Osteoblast (primary cell): ENCODE data around the gene COL24A1. TPM values are rescaled to one million over a fixed set of nuclear protein-coding genes. Genes with fewer than 3 reads are reported as not detected.
"Not testable (repeated sequence)": the region's sequence is repeated elsewhere in the genome, so short reads cannot be mapped to it uniquely, and the experiment has no call there.

ENCODE experiments used
- DNase-seq: peaks from one replicate; pipeline ENCODE4 v3.0.0; 2011; ENCODE audit warnings: low spot score, mixed read lengths; ENCODE audit not compliant: insufficient read length; ENCODE audit errors: missing footprints
- H2AFZ ChIP-seq: 2 replicates; pipeline ENCODE4 v1.6.0; 2011; ENCODE audit warnings: mild to moderate bottlenecking, low read length
- H3K27ac ChIP-seq: 2 replicates; pipeline ENCODE4 v1.5.1; 2011; ENCODE audit warnings: mild to moderate bottlenecking, low read depth, low read length, moderate library complexity
- H3K27me3 ChIP-seq: 2 replicates; pipeline ENCODE4 v1.6.0; 2012; ENCODE audit warnings: mild to moderate bottlenecking, control low read depth, inconsistent platforms, low read length, moderate library complexity; ENCODE audit not compliant: insufficient read depth
- H3K36me3 ChIP-seq: 2 replicates; pipeline ENCODE4 v1.5.1; 2011; ENCODE audit warnings: mild to moderate bottlenecking, low read length, control low read depth, moderate library complexity; ENCODE audit not compliant: insufficient read depth
- H3K4me1 ChIP-seq: 2 replicates; pipeline ENCODE4 v1.5.1; 2011; ENCODE audit warnings: mild to moderate bottlenecking, low read length, control low read depth, moderate library complexity; ENCODE audit not compliant: insufficient read depth
- H3K4me2 ChIP-seq: 2 replicates; pipeline ENCODE4 v1.6.0; 2011; ENCODE audit warnings: mild to moderate bottlenecking, low read length; ENCODE audit not compliant: insufficient read depth
- H3K4me3 ChIP-seq: fragments of 200-600 bp; sonication (generic); 3 replicates; pipeline ENCODE4 v1.5.1; 2012; ENCODE audit warnings: mild to moderate bottlenecking, low read length, inconsistent platforms; ENCODE audit not compliant: insufficient read depth
- H3K79me2 ChIP-seq: 2 replicates; pipeline ENCODE4 v1.6.0; 2012; ENCODE audit warnings: mild to moderate bottlenecking, low read length, control low read depth, inconsistent platforms; ENCODE audit not compliant: insufficient read depth
- H3K9me3 ChIP-seq: 2 replicates; pipeline ENCODE4 v1.5.1; 2011; ENCODE audit warnings: low read depth, low read length, control low read depth
- H4K20me1 ChIP-seq: 2 replicates; pipeline ENCODE4 v1.6.0; 2012; ENCODE audit warnings: mild to moderate bottlenecking, low read length, control low read depth; ENCODE audit not compliant: insufficient read depth
- CTCF ChIP-seq: IDR thresholded peaks from 2 replicates; pipeline ENCODE4 v1.5.1; 2011; ENCODE audit warnings: mild to moderate bottlenecking, low read depth, low read length, moderate library complexity; ENCODE audit errors: extremely low read depth
- total RNA-seq: library from RNA; depleted of rRNA; stranded (reverse); fragments of >200 nt; gene quantifications from 2 replicates; pipeline ENCODE4 v1.2.3, GENCODE V29; 2012

The COL24A1 gene
- total RNA-seq, 1 donor = 1.1 TPM

DNA sequence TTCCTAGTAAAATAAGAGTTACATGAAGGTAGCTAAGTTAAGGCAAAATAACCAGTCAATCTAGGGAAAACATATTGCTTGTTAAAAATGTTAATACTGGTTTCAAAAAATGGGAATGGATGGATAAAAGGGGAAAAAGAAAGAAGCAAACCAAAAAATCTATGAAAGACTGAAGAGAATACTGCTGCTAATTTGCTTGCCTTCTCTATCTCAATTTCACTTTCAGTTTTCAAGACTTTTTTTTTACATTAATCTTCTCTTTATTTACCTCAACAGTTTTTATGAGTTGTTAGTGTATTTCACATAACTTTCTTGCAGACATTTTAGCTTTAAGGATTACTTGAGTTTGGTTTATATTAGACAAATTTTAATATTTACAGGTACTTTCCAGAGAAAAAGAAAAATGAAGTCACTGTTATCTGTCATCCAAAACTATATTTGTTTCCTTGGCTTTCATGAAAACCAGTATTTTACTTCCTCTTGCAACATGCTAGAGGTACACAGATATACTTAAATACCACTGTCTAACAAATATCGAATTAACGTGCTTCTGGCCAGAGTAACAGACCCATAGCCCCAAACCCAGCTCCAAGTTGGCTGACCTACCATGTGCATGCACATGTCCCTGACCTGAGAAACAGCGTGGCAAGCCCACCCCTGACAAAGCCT is 70.7 kb downstream of the COL24A1 start:
- Histone ChIP-seq H2AFZ (no peak overlapping the region), H3K4me3 (no peak overlapping the region), H3K9me3 (no peaks in the 10 kb centered on the region), H3K36me3 (no peaks in the 10 kb centered on the region), H3K4me1 (no peaks in the 10 kb centered on the region), H4K20me1 (no peaks in the 10 kb centered on the region), H3K4me2 (no peak overlapping the region), H3K27ac (no peak overlapping the region), H3K27me3 (no peaks in the 10 kb centered on the region), H3K79me2 (no peaks in the 10 kb centered on the region)
- no peak for TF ChIP-seq CTCF
- no peak for DNase-seq

GRCh38 chr1:86084998-86085397 is 71.6 kb downstream of the COL24A1 start:
- Histone ChIP-seq H3K4me2 (no peak overlapping the region), H3K4me3 (no peak overlapping the region), H3K79me2 (no peaks in the 10 kb centered on the region), H3K36me3 (no peaks in the 10 kb centered on the region), H3K4me1 (no peaks in the 10 kb centered on the region), H3K27ac (no peak overlapping the region), H3K27me3 (no peaks in the 10 kb centered on the region), H4K20me1 (no peaks in the 10 kb centered on the region), H2AFZ (no peak overlapping the region), H3K9me3 (no peaks in the 10 kb centered on the region)
- DNase-seq = no peak
- no peak for TF ChIP-seq CTCF

DNA sequence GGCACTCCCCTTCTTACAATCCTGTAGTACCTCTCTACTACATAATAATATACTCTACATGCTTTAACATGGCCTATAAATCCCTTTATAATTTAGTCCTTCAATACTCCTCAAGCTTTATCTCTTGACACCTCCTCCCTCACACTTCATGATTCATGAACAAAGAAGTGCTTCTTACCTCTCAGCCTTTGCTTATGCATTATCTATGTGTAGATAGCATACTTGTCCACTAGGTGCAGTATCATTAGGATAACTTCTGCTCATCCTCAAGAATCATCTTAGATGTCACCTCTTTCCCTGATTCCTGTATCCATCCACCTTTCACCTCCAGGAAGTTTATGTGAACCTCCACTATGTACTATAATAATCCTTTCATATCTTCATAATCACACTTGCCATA is 74.4 kb downstream of the COL24A1 start:
- peak; percentile 24 for TF ChIP-seq CTCF
- no peaks in the 10 kb centered on the region for H3K9me3 ChIP-seq
- H3K79me2 ChIP-seq = no peaks in the 10 kb centered on the region
- H3K27me3 ChIP-seq = no peaks in the 10 kb centered on the region
- no peak for DNase-seq
- H3K4me3 ChIP-seq = no peak overlapping the region
- H2AFZ ChIP-seq = no peak overlapping the region
- H4K20me1 ChIP-seq = no peaks in the 10 kb centered on the region
- no peak overlapping the region for H3K4me2 ChIP-seq
- no peak overlapping the region for H3K27ac ChIP-seq
- H3K36me3 ChIP-seq = no peaks in the 10 kb centered on the region
- no peaks in the 10 kb centered on the region for H3K4me1 ChIP-seq

DNA sequence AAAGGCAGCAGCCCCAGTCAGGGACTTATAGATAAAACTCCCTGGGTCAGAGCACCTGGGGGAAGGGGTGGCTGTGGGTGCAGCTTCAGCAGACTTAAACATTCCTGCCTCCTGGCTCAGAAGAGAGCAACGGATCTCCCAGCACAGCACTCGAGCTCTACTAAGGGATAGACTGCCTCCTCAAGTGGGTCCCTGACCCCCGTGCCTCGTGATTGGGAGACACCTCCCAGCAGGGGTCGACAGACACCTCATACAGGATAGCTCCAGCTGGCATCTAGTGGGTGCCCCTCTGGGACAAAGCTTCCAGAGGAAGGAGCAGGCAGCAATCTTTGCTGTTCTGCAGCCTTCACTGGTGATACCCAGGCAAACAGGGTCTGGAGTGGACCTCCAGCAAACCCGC is 84.1 kb downstream of the COL24A1 start:
- not testable (repeated sequence) for H3K4me3 ChIP-seq, H3K27me3 ChIP-seq, DNase-seq, H3K36me3 ChIP-seq, H3K4me2 ChIP-seq, H2AFZ ChIP-seq, H3K9me3 ChIP-seq, H4K20me1 ChIP-seq, H3K27ac ChIP-seq, H3K79me2 ChIP-seq
- peaks cover 23% of the 10 kb centered on the region for H3K4me1 ChIP-seq

GRCh38 chr1:86071870-86072269 is 84.7 kb downstream of the COL24A1 start:
- H3K4me3 ChIP-seq, H2AFZ ChIP-seq, H3K9me3 ChIP-seq, H3K4me2 ChIP-seq, H3K27me3 ChIP-seq, H3K27ac ChIP-seq, H4K20me1 ChIP-seq, H3K36me3 ChIP-seq, DNase-seq, H3K79me2 ChIP-seq: not testable (repeated sequence)
- peaks cover 26% of the 10 kb centered on the region for H3K4me1 ChIP-seq
